OCI-LY1 (cell line): ENCODE measurements around the gene SPOCK1.

Source experiments
- EZH2 ChIP-seq: fragments of 200-600 bp; sonication (generic), shearing (Covaris generic); IDR thresholded peaks from 2 replicates; pipeline ENCODE4 v1.8.0; 2017; ENCODE audit warnings: borderline replicate concordance, mixed run types, mild to moderate bottlenecking, antibody characterized with exemption, low read length, moderate library complexity, mixed read lengths
- TF ChIP-seq, protein P1 (sequence below): fragments of 200-600 bp; sonication (generic), shearing (Covaris generic); IDR thresholded peaks from 2 replicates; pipeline ENCODE4 v1.5.1; 2017; ENCODE audit warnings: mild to moderate bottlenecking, antibody characterized with exemption, low read length, moderate library complexity, mixed read lengths

DNA sequence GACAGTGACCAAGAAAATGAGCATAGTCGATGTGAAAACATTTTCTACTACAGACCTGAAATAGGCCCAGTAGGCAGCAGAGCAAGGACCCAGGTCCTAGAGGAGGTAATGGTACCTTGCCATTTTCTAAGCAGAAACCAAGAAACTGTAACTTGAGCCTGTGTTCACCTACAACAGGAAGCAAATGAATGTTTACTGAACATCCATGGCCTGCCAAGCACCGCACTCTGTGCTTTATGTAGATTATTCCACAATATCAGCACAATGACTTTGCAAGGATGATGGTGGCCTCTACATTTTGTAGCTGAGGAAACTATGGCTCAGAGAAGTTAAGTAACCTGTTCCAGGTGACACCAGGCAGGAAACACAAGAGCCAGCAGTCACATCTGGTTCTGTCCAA lies 215.3 kb downstream of the SPOCK1 start:
- TF ChIP-seq, protein P1, sequence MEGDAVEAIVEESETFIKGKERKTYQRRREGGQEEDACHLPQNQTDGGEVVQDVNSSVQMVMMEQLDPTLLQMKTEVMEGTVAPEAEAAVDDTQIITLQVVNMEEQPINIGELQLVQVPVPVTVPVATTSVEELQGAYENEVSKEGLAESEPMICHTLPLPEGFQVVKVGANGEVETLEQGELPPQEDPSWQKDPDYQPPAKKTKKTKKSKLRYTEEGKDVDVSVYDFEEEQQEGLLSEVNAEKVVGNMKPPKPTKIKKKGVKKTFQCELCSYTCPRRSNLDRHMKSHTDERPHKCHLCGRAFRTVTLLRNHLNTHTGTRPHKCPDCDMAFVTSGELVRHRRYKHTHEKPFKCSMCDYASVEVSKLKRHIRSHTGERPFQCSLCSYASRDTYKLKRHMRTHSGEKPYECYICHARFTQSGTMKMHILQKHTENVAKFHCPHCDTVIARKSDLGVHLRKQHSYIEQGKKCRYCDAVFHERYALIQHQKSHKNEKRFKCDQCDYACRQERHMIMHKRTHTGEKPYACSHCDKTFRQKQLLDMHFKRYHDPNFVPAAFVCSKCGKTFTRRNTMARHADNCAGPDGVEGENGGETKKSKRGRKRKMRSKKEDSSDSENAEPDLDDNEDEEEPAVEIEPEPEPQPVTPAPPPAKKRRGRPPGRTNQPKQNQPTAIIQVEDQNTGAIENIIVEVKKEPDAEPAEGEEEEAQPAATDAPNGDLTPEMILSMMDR, result no peak
- no peak for TF ChIP-seq EZH2
